ENCODE data around the gene SH2D7. TPM values are rescaled to one million over a fixed set of nuclear protein-coding genes. Genes with fewer than 3 reads are reported as not detected.

The SH2D7 gene
- total and polyA plus RNA-seq, 4 donors: 1.0 TPM; not detected in 3

DNA sequence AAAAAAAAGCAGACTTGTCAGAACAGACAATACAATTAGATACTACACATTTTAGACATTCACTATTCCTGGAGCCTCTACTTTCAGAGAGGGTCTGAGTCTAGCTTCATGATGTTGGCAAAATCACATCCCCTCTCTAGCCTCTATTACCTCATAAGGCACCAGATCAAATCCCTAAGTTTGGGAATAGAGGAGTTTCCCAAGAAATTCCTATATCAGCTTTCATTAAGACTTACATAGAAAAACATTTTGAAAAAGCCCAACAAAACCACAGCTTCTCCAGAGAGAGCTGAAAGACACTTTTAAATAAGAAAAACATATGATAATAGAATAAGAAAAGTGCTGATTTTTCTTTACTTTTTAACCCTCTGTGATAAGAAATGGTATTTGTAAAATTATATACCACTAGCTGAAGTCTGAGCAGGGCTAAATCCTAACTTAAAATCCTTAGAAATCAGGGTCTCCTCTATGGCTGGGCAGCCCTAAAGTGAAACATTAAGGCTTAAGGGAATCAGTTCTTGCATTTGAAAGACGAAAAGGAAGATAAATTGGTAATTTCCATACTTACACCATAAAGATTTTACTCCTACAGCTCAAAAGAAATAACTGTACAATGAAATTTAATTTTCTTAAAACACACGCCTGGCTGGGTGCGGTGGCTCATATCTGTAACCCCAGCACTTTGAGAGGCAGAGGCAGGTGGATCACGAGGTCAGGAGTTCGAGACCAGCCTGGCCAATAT, 19.1 kb upstream of the SH2D7 start:
- intact Hi-C loops (cut with DNase I): no loop called here
- no peak overlapping the region for H3K27ac ChIP-seq (ENCODE audit: low read depth in 1 of 2, low read length in 2 of 2)
- no peak overlapping the region for H3K4me3 ChIP-seq (ENCODE audit: low read length in 2 of 2)
- H3K36me3 ChIP-seq (ENCODE audit: control insufficient read depth in 1 of 2, insufficient read depth in 2 of 2, low read length in 1 of 2): no peaks in the 10 kb centered on the region
- H3K9me3 ChIP-seq (ENCODE audit: control insufficient read depth, low read length): no peaks in the 10 kb centered on the region
- H3K4me1 ChIP-seq (ENCODE audit: control insufficient read depth in 1 of 2, insufficient read depth in 2 of 2, low read length in 2 of 2): no peaks in the 10 kb centered on the region
- ATAC-seq (ENCODE audit: low FRiP score): no peak
- no peaks in the 10 kb centered on the region for H3K27me3 ChIP-seq (ENCODE audit: control insufficient read depth in 1 of 2, insufficient read depth in 2 of 2, low read length in 1 of 2)
- no peak for DNase-seq
- 86 to 89% methylated on average over 5 of the region's 5 CpGs for WGBS, 2 donors

DNA sequence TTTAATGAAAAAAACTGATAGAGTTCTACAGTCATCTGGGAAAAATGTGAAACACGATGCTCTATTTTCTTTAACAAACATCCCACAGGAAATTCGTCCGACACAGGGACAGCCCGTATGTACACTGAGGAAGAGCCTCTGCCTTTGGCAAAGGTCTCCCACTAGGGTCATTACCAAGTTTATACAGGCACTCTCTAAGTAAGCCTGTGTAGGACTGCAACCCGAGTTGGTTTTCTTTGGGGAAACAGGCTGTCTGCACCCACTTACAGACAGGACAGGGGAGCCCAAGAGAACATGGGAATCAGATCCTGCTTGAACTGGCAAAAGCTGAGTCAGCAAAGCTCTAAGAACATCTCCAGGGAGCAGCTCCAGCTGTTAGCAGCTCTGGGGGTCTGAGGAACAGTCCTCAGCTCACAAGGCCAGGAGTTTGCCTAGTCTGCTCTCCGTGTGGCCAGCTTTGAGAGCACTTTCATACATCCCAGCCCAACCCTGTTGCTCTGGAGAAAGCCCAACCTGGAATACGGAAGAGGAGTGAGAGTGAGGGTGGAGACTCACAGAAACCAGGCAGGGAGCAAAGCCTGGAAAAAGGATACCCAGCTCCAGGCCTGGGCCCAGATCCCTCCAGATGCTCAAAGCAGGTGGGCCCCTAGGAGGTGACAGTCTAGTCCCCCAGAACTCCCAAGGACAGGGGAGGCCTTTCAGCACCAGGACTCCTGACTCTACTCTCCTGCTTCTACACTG, 16.7 kb upstream of the SH2D7 start:
- 3 to 4% methylated on average over 7 of the region's 7 CpGs for WGBS, 2 donors
- Histone ChIP-seq H3K27me3 (ENCODE audit: control insufficient read depth in 1 of 2, insufficient read depth in 2 of 2, low read length in 1 of 2) (no peaks in the 10 kb centered on the region), H3K4me1 (ENCODE audit: control insufficient read depth in 1 of 2, insufficient read depth in 2 of 2, low read length in 2 of 2) (no peaks in the 10 kb centered on the region), H3K9me3 (ENCODE audit: control insufficient read depth, low read length) (no peaks in the 10 kb centered on the region), H3K27ac (ENCODE audit: low read depth in 1 of 2, low read length in 2 of 2) (peak overlapping the region; percentile 68 to 72), H3K36me3 (ENCODE audit: control insufficient read depth in 1 of 2, insufficient read depth in 2 of 2, low read length in 1 of 2) (no peaks in the 10 kb centered on the region), H3K4me3 (ENCODE audit: low read length in 2 of 2) (no peak overlapping the region)
- intact Hi-C loops (cut with DNase I): loop anchor here (5.0 kb wide), 3 partner anchors 68 to 83 kb away; no protein-coding TSS in a partner anchor
- DNase-seq (peak in 1 of 2 donors; percentile 72), ATAC-seq (ENCODE audit: low FRiP score) (peak; percentile 82)

DNA sequence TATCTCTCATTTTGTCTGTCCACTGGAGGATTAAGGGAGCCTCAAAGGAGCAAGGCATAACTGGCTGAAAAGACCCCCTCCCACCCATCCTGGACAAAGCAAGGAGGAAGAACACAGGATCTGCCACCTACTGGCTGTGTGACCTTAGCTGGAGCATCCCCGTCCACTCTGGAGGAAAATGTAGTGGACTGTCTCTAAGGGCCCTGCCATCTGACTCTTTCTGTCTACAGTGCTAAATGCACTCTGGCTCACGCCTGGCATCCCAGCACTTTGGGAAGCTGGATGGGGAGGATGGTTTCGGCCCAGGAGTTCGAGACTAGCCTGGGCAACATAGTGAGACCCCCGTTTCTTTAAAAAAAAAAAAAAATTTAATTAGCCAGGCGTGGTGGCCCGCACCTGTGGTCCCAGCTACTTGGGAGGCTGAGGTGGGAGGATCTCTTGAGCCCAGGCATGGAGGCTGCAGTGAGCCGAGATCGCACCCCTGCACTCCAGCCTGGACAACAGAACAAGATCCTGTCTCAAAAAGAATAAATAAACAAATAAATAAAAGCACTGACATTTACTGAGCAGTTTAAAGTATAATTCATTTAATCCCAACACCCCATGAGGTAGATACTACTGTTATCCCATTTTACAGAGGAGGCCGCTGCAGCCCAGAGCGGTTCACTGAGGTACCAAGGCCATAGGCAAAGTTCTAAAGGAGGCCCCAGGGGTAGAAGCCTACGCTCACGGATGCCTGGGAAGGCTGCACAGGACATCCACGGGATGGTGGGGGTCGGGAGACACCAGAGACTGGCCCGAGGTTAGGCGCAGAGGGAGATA, 15.9 kb upstream of the SH2D7 start:
- Histone ChIP-seq H3K36me3 (ENCODE audit: control insufficient read depth in 1 of 2, insufficient read depth in 2 of 2, low read length in 1 of 2) (no peaks in the 10 kb centered on the region), H3K9me3 (ENCODE audit: control insufficient read depth, low read length) (no peaks in the 10 kb centered on the region), H3K4me3 (ENCODE audit: low read length in 2 of 2) (peak overlapping the region; percentile 82 to 91), H3K27me3 (ENCODE audit: control insufficient read depth in 1 of 2, insufficient read depth in 2 of 2, low read length in 1 of 2) (no peaks in the 10 kb centered on the region), H3K4me1 (ENCODE audit: control insufficient read depth in 1 of 2, insufficient read depth in 2 of 2, low read length in 2 of 2) (no peaks in the 10 kb centered on the region), H3K27ac (ENCODE audit: low read depth in 1 of 2, low read length in 2 of 2) (peak overlapping the region in 1 of 2 donors; percentile 73)
- intact Hi-C loops (cut with DNase I): loop anchor here (5.0 kb wide), 3 partner anchors 69 to 84 kb away; no protein-coding TSS in a partner anchor
- DNase-seq (no peak), ATAC-seq (ENCODE audit: low FRiP score) (peak; percentile 51)
- WGBS, 2 donors: 54 to 56% methylated on average over 17 of the region's 17 CpGs

GRCh38 chr15:78077053-78077870, 15.1 kb upstream of the SH2D7 start, which contains the start of gene TBC1D2B:
TBC1D2B (minus strand) TSS chr15:78077711; CDS start chr15:78077652, 59 bp downstream.
- Histone ChIP-seq H3K9me3 (ENCODE audit: control insufficient read depth, low read length) (no peaks in the 10 kb centered on the region), H3K27ac (ENCODE audit: low read depth in 1 of 2, low read length in 2 of 2) (peak within 1 kb of the TSS in 1 of 2 donors; percentile 73), H3K27me3 (ENCODE audit: control insufficient read depth in 1 of 2, insufficient read depth in 2 of 2, low read length in 1 of 2) (no peaks in the 10 kb centered on the region), H3K36me3 (ENCODE audit: control insufficient read depth in 1 of 2, insufficient read depth in 2 of 2, low read length in 1 of 2) (no peaks in the 10 kb centered on the region), H3K4me1 (ENCODE audit: control insufficient read depth in 1 of 2, insufficient read depth in 2 of 2, low read length in 2 of 2) (no peaks in the 10 kb centered on the region), H3K4me3 (ENCODE audit: low read length in 2 of 2) (peak within 1 kb of the TSS; percentile 82 to 91)
- DNase-seq (peak; percentile 80 to 91), ATAC-seq (ENCODE audit: low FRiP score) (peak; percentile 82)
- intact Hi-C loops (cut with DNase I): loop anchor here (5.0 kb wide), 3 partner anchors 70 to 85 kb away; no protein-coding TSS in a partner anchor
- 1% methylated on average over 66 to 104 of the region's 104 CpGs for WGBS, 2 donors

GRCh38 chr15:78077871-78078210, 14.5 kb upstream of the SH2D7 start:
- no peaks in the 10 kb centered on the region for H3K4me1 ChIP-seq (ENCODE audit: control insufficient read depth in 1 of 2, insufficient read depth in 2 of 2, low read length in 2 of 2)
- ATAC-seq (ENCODE audit: low FRiP score) (no peak), DNase-seq (no peak)
- H3K27ac ChIP-seq (ENCODE audit: low read depth in 1 of 2, low read length in 2 of 2): no peak overlapping the region
- H3K4me3 ChIP-seq (ENCODE audit: low read length in 2 of 2): peak overlapping the region; percentile 82 to 91
- WGBS, 2 donors: 5 to 15% methylated on average over 7 of the region's 7 CpGs
- H3K9me3 ChIP-seq (ENCODE audit: control insufficient read depth, low read length): no peaks in the 10 kb centered on the region
- intact Hi-C loops (cut with DNase I): loop anchor here (5.0 kb wide), 3 partner anchors 71 to 86 kb away; no protein-coding TSS in a partner anchor
- H3K27me3 ChIP-seq (ENCODE audit: control insufficient read depth in 1 of 2, insufficient read depth in 2 of 2, low read length in 1 of 2): no peaks in the 10 kb centered on the region
- H3K36me3 ChIP-seq (ENCODE audit: control insufficient read depth in 1 of 2, insufficient read depth in 2 of 2, low read length in 1 of 2): no peaks in the 10 kb centered on the region

DNA sequence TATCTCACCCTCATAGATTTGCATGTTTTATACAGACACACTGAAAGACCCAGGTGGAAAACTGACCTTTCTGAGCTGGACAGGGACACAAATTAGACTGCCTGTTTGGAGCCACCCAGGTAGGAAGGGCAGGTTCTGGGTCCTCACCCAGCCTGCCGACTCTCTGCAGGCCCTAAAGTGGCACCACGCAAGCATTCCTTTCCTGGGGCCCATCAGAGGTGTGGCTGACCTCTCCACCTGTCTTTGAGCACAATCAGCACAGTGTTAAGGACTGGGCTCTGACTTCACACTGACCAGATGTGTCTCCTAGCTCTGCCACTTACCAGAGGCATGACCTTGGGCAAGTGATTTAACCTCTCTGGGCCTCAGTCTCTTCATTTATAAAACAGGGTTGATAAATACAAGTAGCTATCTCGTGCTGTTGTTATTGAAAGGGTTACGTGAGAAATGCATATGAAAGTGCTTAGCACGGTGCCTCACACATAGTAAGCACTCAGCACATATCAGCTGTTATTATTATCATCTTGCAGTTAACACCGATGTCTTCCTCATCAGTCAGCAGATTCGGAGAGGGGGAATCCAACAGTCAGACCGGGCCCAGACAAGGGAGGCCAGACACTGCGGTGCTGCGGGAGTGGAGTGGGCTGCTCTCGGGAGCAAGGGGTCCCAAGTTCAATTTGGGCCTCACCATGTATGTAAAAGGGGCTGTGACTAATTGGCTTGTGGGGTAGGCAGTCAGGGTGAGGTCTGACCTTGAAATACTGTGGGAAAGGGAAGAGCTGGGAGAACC, 12.9 kb upstream of the SH2D7 start:
- H3K4me1 ChIP-seq (ENCODE audit: control insufficient read depth in 1 of 2, insufficient read depth in 2 of 2, low read length in 2 of 2): no peaks in the 10 kb centered on the region

GRCh38 chr15:78080088-78080460, 12.3 kb upstream of the SH2D7 start:
- H3K27ac ChIP-seq (ENCODE audit: low read depth in 1 of 2, low read length in 2 of 2): no peak overlapping the region
- 96 to 97% methylated on average over 8 of the region's 8 CpGs for WGBS, 2 donors
- peak in 1 of 2 donors; percentile 34 for DNase-seq

More for the DNA sequence above, 12.9 kb upstream of the SH2D7 start:
- Histone ChIP-seq H3K9me3 (ENCODE audit: control insufficient read depth, low read length) (no peaks in the 10 kb centered on the region), H3K27ac (ENCODE audit: low read depth in 1 of 2, low read length in 2 of 2) (no peak overlapping the region), H3K36me3 (ENCODE audit: control insufficient read depth in 1 of 2, insufficient read depth in 2 of 2, low read length in 1 of 2) (no peaks in the 10 kb centered on the region), H3K27me3 (ENCODE audit: control insufficient read depth in 1 of 2, insufficient read depth in 2 of 2, low read length in 1 of 2) (no peaks in the 10 kb centered on the region), H3K4me3 (ENCODE audit: low read length in 2 of 2) (no peak overlapping the region)
- peak in 1 of 2 donors; percentile 21 for DNase-seq
- no peak for ATAC-seq (ENCODE audit: low FRiP score)
- intact Hi-C loops (cut with DNase I): loop anchor here (5.0 kb wide), 3 partner anchors 72 to 87 kb away; no protein-coding TSS in a partner anchor
- WGBS, 2 donors: 94% methylated on average over 11 of the region's 11 CpGs

More at GRCh38 chr15:78080088-78080460, 12.3 kb upstream of the SH2D7 start:
- intact Hi-C loops (cut with DNase I): no loop called here
- Histone ChIP-seq H3K4me1 (ENCODE audit: control insufficient read depth in 1 of 2, insufficient read depth in 2 of 2, low read length in 2 of 2) (no peaks in the 10 kb centered on the region), H3K36me3 (ENCODE audit: control insufficient read depth in 1 of 2, insufficient read depth in 2 of 2, low read length in 1 of 2) (no peaks in the 10 kb centered on the region), H3K4me3 (ENCODE audit: low read length in 2 of 2) (no peak overlapping the region), H3K9me3 (ENCODE audit: control insufficient read depth, low read length) (no peaks in the 10 kb centered on the region), H3K27me3 (ENCODE audit: control insufficient read depth in 1 of 2, insufficient read depth in 2 of 2, low read length in 1 of 2) (no peaks in the 10 kb centered on the region)
- ATAC-seq (ENCODE audit: low FRiP score): no peak
